ENCODE data around the gene PPP1R8. TPM values are rescaled to one million over a fixed set of nuclear protein-coding genes. Genes with fewer than 3 reads are reported as not detected.
A peak's percentile ranks its signal among the peaks of the same experiment; 100 is the strongest.

Gene PPP1R8
- total RNA-seq, 1 experiment from 2014 or later: 57.4 TPM

GRCh38 chr1:27873671-27874384, 43.2 kb downstream of the PPP1R8 start:
- Histone ChIP-seq H3K4me2 (ENCODE audit: low read length) (peak overlapping the region; percentile 100), H3K27ac (ENCODE audit: low read depth, low read length) (no peak overlapping the region), H2AFZ (ENCODE audit: low read depth, low read length, poor library complexity, severe bottlenecking) (no peak overlapping the region), H3K4me3 (replicated peaks in 1 of 2; ENCODE audit: low read depth in 1 of 2, low read length in 2 of 2) (peak overlapping the region; percentile 84 to 95; a peak in 3 of 4 replicates), H3K9me3 (ENCODE audit: control insufficient read depth in 1 of 2, insufficient read depth in 1 of 2, low read depth in 1 of 2, low read length in 2 of 2) (no peaks in the 10 kb centered on the region), H3K9me2 (ENCODE audit: insufficient read depth) (no peaks in the 10 kb centered on the region), H3K4me1 (ENCODE audit: control insufficient read depth in 1 of 2, insufficient read depth in 2 of 2, low read length in 2 of 2) (peaks cover 8 to 22% of the 10 kb centered on the region in 2 experiments; a peak in 3 of 4 replicates), H4K20me1 (ENCODE audit: insufficient read depth) (no peaks in the 10 kb centered on the region), H3K79me2 (ENCODE audit: insufficient read depth, low read length) (no peaks in the 10 kb centered on the region), H3K9ac (ENCODE audit: low read length) (peak overlapping the region; percentile 78; the same call in 1 of the 2 replicates), H3K27me3 (ENCODE audit: insufficient read depth, low read length) (no peaks in the 10 kb centered on the region), H3K36me3 (ENCODE audit: control insufficient read depth in 1 of 2, insufficient read depth in 2 of 2, low read length in 2 of 2) (no peaks in the 10 kb centered on the region)
- ATAC-seq (no peak), DNase-seq (ENCODE audit: low read depth, low spot score) (no peak)
- no TSS peak for BruUV-seq (replicated peaks)
- RAD21 ChIA-PET (ENCODE audit: low non-redundant PET in 1 of 2, low total read pairs in 2 of 2, uncharacterized antibody in 2 of 2, unreplicated experiment in 2 of 2): no interaction called here
- intact Hi-C loops (cut with micrococcal nuclease): no loop called here
- CTCF ChIA-PET: no interaction called here
- POLR2A ChIA-PET: no interaction called here
- TF ChIP-seq REST (IDR thresholded peaks at IDR 0.05; ENCODE audit: low read depth): no peak
- TF ChIP-seq CBX3 (IDR thresholded peaks at IDR 0.05; ENCODE audit: low read depth): no peak
- TF ChIP-seq MAX (IDR thresholded peaks at IDR 0.05): no peak
- TF ChIP-seq POLR2AphosphoS5 (IDR thresholded peaks at IDR 0.05; ENCODE audit: low read depth, low read length): no peak
- TF ChIP-seq JUND (IDR thresholded peaks at IDR 0.05): no peak
- no peak for TF ChIP-seq YY1 (IDR thresholded peaks at IDR 0.05; ENCODE audit: extremely low read depth, insufficient replicate concordance, low read depth, low read length)
- no peak for TF ChIP-seq ZBTB33 (IDR thresholded peaks at IDR 0.05; ENCODE audit: extremely low read depth, insufficient replicate concordance, low read length)
- TF ChIP-seq TCF7L2 (IDR thresholded peaks at IDR 0.05; ENCODE audit: borderline replicate concordance, extremely low read depth, insufficient read depth, insufficient read length): no peak
- TF ChIP-seq POLR2A (IDR thresholded peaks at IDR 0.05; ENCODE audit: borderline replicate concordance, extremely low read depth, insufficient read depth, insufficient read length): no peak
- TF ChIP-seq EZH2phosphoT487 (IDR thresholded peaks at IDR 0.05; ENCODE audit: borderline replicate concordance): no peak
